Lower leg skin (tissue), 3 donors: ENCODE data around the gene ZNF654.

Source experiments
- POLR2A ChIP-seq, 2 donors: fragments of 450-650 bp; IDR thresholded peaks; one replicate each; pipeline ENCODE4 v1.6.1; 2016 to 2017; ENCODE audit warnings: antibody characterized with exemption in 2 of 2, mild to moderate bottlenecking in 1 of 2, moderate library complexity in 1 of 2
- TF ChIP-seq, protein P1 (sequence below), 3 donors: fragments of 450-650 bp; IDR thresholded peaks; one replicate each; pipeline ENCODE4 v1.5.1; 2016; ENCODE audit warnings: antibody characterized with exemption in 3 of 3, mild to moderate bottlenecking in 3 of 3, moderate library complexity in 2 of 3

DNA sequence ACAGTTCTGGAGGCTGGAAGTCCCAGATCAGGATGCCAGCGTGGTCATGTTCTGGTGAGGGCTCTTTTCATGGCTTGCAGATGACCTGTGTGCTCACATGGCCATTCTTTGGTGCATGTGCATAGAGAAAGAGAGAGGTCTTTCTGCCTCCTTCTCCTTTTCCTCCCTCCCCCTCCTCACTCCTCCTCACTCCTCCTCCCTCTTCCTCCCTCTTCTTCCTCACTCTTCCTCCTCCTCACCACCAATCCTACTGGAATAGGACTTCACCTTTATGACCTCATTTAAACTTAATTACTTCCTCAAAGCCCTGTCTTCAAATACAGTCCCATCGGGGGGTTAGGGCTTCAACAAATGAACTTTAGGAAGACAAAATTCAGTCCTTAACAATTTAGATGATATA, 23.8 kb downstream of the ZNF654 start:
- TF ChIP-seq, protein P1, sequence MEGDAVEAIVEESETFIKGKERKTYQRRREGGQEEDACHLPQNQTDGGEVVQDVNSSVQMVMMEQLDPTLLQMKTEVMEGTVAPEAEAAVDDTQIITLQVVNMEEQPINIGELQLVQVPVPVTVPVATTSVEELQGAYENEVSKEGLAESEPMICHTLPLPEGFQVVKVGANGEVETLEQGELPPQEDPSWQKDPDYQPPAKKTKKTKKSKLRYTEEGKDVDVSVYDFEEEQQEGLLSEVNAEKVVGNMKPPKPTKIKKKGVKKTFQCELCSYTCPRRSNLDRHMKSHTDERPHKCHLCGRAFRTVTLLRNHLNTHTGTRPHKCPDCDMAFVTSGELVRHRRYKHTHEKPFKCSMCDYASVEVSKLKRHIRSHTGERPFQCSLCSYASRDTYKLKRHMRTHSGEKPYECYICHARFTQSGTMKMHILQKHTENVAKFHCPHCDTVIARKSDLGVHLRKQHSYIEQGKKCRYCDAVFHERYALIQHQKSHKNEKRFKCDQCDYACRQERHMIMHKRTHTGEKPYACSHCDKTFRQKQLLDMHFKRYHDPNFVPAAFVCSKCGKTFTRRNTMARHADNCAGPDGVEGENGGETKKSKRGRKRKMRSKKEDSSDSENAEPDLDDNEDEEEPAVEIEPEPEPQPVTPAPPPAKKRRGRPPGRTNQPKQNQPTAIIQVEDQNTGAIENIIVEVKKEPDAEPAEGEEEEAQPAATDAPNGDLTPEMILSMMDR (IDR thresholded peaks at IDR 0.05), result no peak
- TF ChIP-seq POLR2A (IDR thresholded peaks at IDR 0.05), result no peak
